Sigmoid colon (tissue), 4 donors: Measurements from ENCODE around the gene RPL12.
A peak's percentile ranks its signal among the peaks of the same experiment; 100 is the strongest.

Experiments
- CTCF ChIP-seq, 4 experiments: fragments of 450-650 bp in 3 of 4; fragments of 200-600 bp in 1 of 4; IDR thresholded peaks; one replicate each; pipeline ENCODE4 v1.5.1; 2016 to 2019; ENCODE audit warnings: antibody characterized with exemption in 4 of 4, mild to moderate bottlenecking in 3 of 4, moderate library complexity in 2 of 4
- EP300 ChIP-seq, 4 donors: sonication (generic); formaldehyde crosslinking; IDR thresholded peaks; one replicate each; pipeline ENCODE4 v1.6.1; 2017; ENCODE audit warnings: antibody characterized with exemption in 4 of 4
- POLR2A ChIP-seq, 2 donors: fragments of 450-650 bp; IDR thresholded peaks; one replicate each; pipeline ENCODE4 v1.6.1; 2016; ENCODE audit warnings: antibody characterized with exemption in 2 of 2, mild to moderate bottlenecking in 2 of 2, moderate library complexity in 2 of 2
- POLR2AphosphoS5 ChIP-seq, 4 donors: sonication (generic); formaldehyde crosslinking; IDR thresholded peaks; one replicate each; pipeline ENCODE4 v1.6.1; 2017; ENCODE audit warnings: antibody characterized with exemption in 4 of 4

- TF ChIP-seq POLR2A (IDR thresholded peaks at IDR 0.05): peak in 1 of 2 donors; percentile 6
- TF ChIP-seq POLR2AphosphoS5 (IDR thresholded peaks at IDR 0.05): peak; percentile 76 to 94 (median 92)
- TF ChIP-seq CTCF (IDR thresholded peaks at IDR 0.05): no peak
- TF ChIP-seq EP300 (IDR thresholded peaks at IDR 0.05): peak in 3 of 4 donors; percentile 24 to 85 (median 83)
Measured at GRCh38 chr9:127415657-127416056, 35.5 kb downstream of the RPL12 start.
